K562 (cell line): ENCODE results near the gene ST6GALNAC3. TPM values are rescaled to one million over a fixed set of nuclear protein-coding genes. Genes with fewer than 3 reads are reported as not detected.

Source experiments
- ATAC-seq: fragments of 200-7000 bp; cut with Tn5 transposase; 3 replicates; pipeline ENCODE4 v1.9.1; 2020; ENCODE audit warnings: moderate library complexity
- BruUV-seq: library from RNA; stranded (reverse); fragments of 400-500 nt; replicated peaks from 2 replicates; lab custom pipeline; 2021; lab: Mats Ljungman, UMichigan
- CTCF ChIA-PET: fragments of 300-600 bp; formaldehyde crosslinking; extraction: SDS; loops from one replicate; lab custom pipeline; 2021; ENCODE audit warnings: low intra/inter-chr PET ratio; lab: Yijun Ruan, JAX
- POLR2A ChIA-PET: fragments of 300-600, 350-650 bp; sonication (Branson Sonifier 250); formaldehyde crosslinking; extraction: SDS; loops from one replicate; lab custom pipeline; 2021; ENCODE audit warnings: antibody characterized with exemption, inconsistent platforms; lab: Yijun Ruan, JAX
- DNase-seq, 4 experiments: peaks; one replicate each; pipeline versions ENCODE4 v3.0.0 to v3.0.0-alpha.2; 2011 to 2018; ENCODE audit warnings: low spot score in 3 of 4, mixed read lengths in 3 of 4; ENCODE audit errors: extremely low read depth in 1 of 4
- FAIRE-seq: peaks from 2 replicates; lab custom pipeline; 2011; peaks lifted over from hg19 to GRCh38; lab: Jason Lieb, UNC
- H2AFZ ChIP-seq: 2 replicates; pipeline ENCODE4 v1.6.0; 2011; ENCODE audit warnings: low read depth, low read length, control low read depth, inconsistent platforms
- H3K27ac ChIP-seq: fragments of 200-600 bp; 3 replicates; pipeline ENCODE4 v1.8.0; 2011; ENCODE audit warnings: low read depth, mild to moderate bottlenecking, control low read depth, inconsistent platforms, low read length, moderate library complexity, mixed read lengths; ENCODE audit errors: extremely low read depth
- H3K27me3 ChIP-seq, 2 experiments: fragments of 300-600 bp in 1 of 2; 2 replicates in 1 of 2; 3 replicates in 1 of 2; pipeline versions ENCODE4 v1.6.0 to v1.8.0; 2011; ENCODE audit warnings: inconsistent platforms in 2 of 2, low read length in 2 of 2, mild to moderate bottlenecking in 1 of 2, mixed read lengths in 1 of 2, moderate library complexity in 1 of 2; ENCODE audit not compliant: control insufficient read depth in 2 of 2, insufficient read depth in 2 of 2
- H3K36me3 ChIP-seq: fragments of 300-600 bp; 3 replicates; pipeline ENCODE4 v1.8.0; 2011; ENCODE audit warnings: mild to moderate bottlenecking, low read length, inconsistent platforms; ENCODE audit not compliant: control insufficient read depth, insufficient read depth
- H3K4me1 ChIP-seq, 2 experiments: fragments of 200-600 bp in 1 of 2; replicated peaks in 1 of 2; 2 replicates in 1 of 2; 3 replicates in 1 of 2; pipeline versions ENCODE4 v1.5.1 to v1.8.0; 2011; ENCODE audit warnings: inconsistent platforms in 2 of 2, low read length in 2 of 2, mild to moderate bottlenecking in 1 of 2, mixed read lengths in 1 of 2, moderate library complexity in 1 of 2; ENCODE audit not compliant: control insufficient read depth in 2 of 2, insufficient read depth in 2 of 2
- H3K4me2 ChIP-seq: 2 replicates; pipeline ENCODE4 v1.6.1; 2011; ENCODE audit warnings: low read length, control low read depth, inconsistent platforms, mixed read lengths; ENCODE audit not compliant: insufficient read depth
- H3K4me3 ChIP-seq: fragments of 200-600 bp; sonication (generic), shearing (Covaris generic); 2 replicates; pipeline ENCODE4 v1.5.1; 2016; ENCODE audit warnings: control low read depth, inconsistent platforms
- H3K79me2 ChIP-seq: fragments of 200-600 bp; 3 replicates; pipeline ENCODE4 v1.8.0; 2011; ENCODE audit warnings: low read length, inconsistent platforms; ENCODE audit not compliant: control insufficient read depth, insufficient read depth
- H3K9ac ChIP-seq, 2 experiments: 2 replicates each; pipeline versions ENCODE4 v1.6.0 to v1.6.1; 2011; ENCODE audit warnings: low read depth in 2 of 2, low read length in 2 of 2, control low read depth in 1 of 2, inconsistent platforms in 1 of 2, mild to moderate bottlenecking in 1 of 2, mixed read lengths in 1 of 2; ENCODE audit not compliant: insufficient read depth in 1 of 2
- H3K9me1 ChIP-seq: one replicate; pipeline ENCODE4 v1.6.0; 2011; ENCODE audit warnings: inconsistent platforms, mild to moderate bottlenecking, low read length, moderate library complexity; ENCODE audit not compliant: control insufficient read depth, insufficient read depth
- H3K9me3 ChIP-seq: replicated peaks from 2 replicates; pipeline ENCODE4 v1.5.1; 2011; ENCODE audit warnings: low read depth, low read length, inconsistent platforms; ENCODE audit not compliant: control insufficient read depth, insufficient read depth
- H4K20me1 ChIP-seq: replicated peaks from 2 replicates; pipeline ENCODE4 v1.6.1; 2011; ENCODE audit warnings: low read length, inconsistent platforms, mixed read lengths; ENCODE audit not compliant: control insufficient read depth, insufficient read depth
- CSDE1 ChIP-seq, 2 experiments: fragments of 450-650 bp; IDR thresholded peaks; 2 replicates each; pipeline ENCODE4 v1.6.1; 2016; ENCODE audit warnings: mild to moderate bottlenecking in 1 of 2
- MAFG ChIP-seq: fragments of 450-650 bp; conservative IDR thresholded peaks from 2 replicates; pipeline ENCODE4 v1.6.1; 2016; ENCODE audit warnings: missing genetic modification characterization, missing compliant biosample characterization
- RCOR1 ChIP-seq, 2 experiments: IDR thresholded peaks; 2 replicates each; pipeline ENCODE4 v1.6.1; 2012; ENCODE audit warnings: low read depth in 2 of 2, low read length in 2 of 2, borderline replicate concordance in 1 of 2, improper control_type of control experiment in 1 of 2
- RFX5 ChIP-seq: IDR thresholded peaks from 2 replicates; pipeline ENCODE4 v1.6.1; 2011; ENCODE audit warnings: low read depth, mild to moderate bottlenecking, improper control_type of control experiment, low read length
- SMARCE1 ChIP-seq: fragments of 450-650 bp; IDR thresholded peaks from 2 replicates; pipeline ENCODE4 v1.7.1; 2016; ENCODE audit warnings: mild to moderate bottlenecking
- TAL1 ChIP-seq: fragments of 450-650 bp; IDR thresholded peaks from 2 replicates; pipeline ENCODE4 v1.6.1; 2016; ENCODE audit warnings: mild to moderate bottlenecking
- TGIF2 ChIP-seq: sonication (generic); formaldehyde crosslinking; IDR thresholded peaks from 2 replicates; pipeline ENCODE4 v1.8.1; 2022; ENCODE audit warnings: mild to moderate bottlenecking, missing genetic modification reagents, moderate library complexity
- ZNF609 ChIP-seq: sonication (generic); formaldehyde crosslinking; IDR thresholded peaks from 2 replicates; pipeline ENCODE4 v1.8.1; 2023; ENCODE audit warnings: missing genetic modification reagents, mild to moderate bottlenecking, borderline replicate concordance
- ZNF696 ChIP-seq: fragments of 250-450 bp; sonication (Bioruptor Pico); conservative IDR thresholded peaks from 2 replicates; pipeline ENCODE4 v1.4.0; 2020; ENCODE audit warnings: mild to moderate bottlenecking, moderate library complexity
- WGBS: fragments of 100-300 bp; shearing (Covaris generic); methylation state at CpG from one replicate; pipeline ENCODE4 v1.1.6; 2016; ENCODE audit warnings: low coverage, mixed read lengths; ENCODE audit not compliant: insufficient coverage; ENCODE audit errors: missing lambda C conversion rate; 5-methylcytosine and 5-hydroxymethylcytosine counted together
- in situ Hi-C: fragments of 300-500 bp; cut with MboI; formaldehyde crosslinking; loops from 4 replicates; pipeline ENCODE4 v1.15.0; 2018; ENCODE audit warnings: inconsistent platforms, mixed read lengths
- intact Hi-C: fragments of 100-400 bp; cut with micrococcal nuclease; formaldehyde crosslinking; loops from 2 replicates; pipeline ENCODE4 v1.14.2; 2022
- polyA plus RNA-seq, 8 experiments: library from polyadenylated mRNA; depleted of rRNA in 4 of 8; stranded (reverse) in 5 of 8; unstranded in 3 of 8; fragments of >200 nt; fragmentation: Nextera tagmentation in 2 of 8; fragmentation: Illumina TruSeq in 1 of 8; extraction: Ambion mirVana in 2 of 8; extraction: Trizol in 1 of 8; gene quantifications; 2 replicates each; pipeline versions ENCODE4 v1.2.1 to v1.2.3, GENCODE V29; 2011 to 2014; ENCODE audit warnings: inconsistent platforms in 1 of 8, missing spikeins in 1 of 8
- total RNA-seq, 7 experiments: library from RNA; depleted of rRNA in 6 of 7; stranded (reverse); fragments of >200 nt in 6 of 7; fragmentation: Illumina TruSeq in 2 of 7; extraction: Trizol in 2 of 7; gene quantifications; 2 replicates each; pipeline versions ENCODE4 v1.2.1 to v1.2.3, GENCODE V29; 2011 to 2021; ENCODE audit warnings: low replicate concordance in 1 of 7

Gene ST6GALNAC3
- total and polyA plus RNA-seq, 9 of the 15 experiments (the other 6 are each of a cell fraction or from before 2014, with no cell fraction given): 0.04 to 0.29 (median 0.18) TPM; not detected in 6

- no peak for TF ChIP-seq MAFG (tag)
- TF ChIP-seq ZNF696 (CRISPR knock-in tag): no peak
- TF ChIP-seq, all 486 proteins: peak for 0
Measured at GRCh38 chr1:76503100-76503499, 428.6 kb downstream of the ST6GALNAC3 start (continued).

GRCh38 chr1:76503736-76504135 is 429.2 kb downstream of the ST6GALNAC3 start:
- TF ChIP-seq CSDE1 (IDR thresholded peaks at IDR 0.05): no peak
- TF ChIP-seq TGIF2: no peak
- TF ChIP-seq TAL1: no peak
- no peak for TF ChIP-seq ZNF609
- TF ChIP-seq SMARCE1: no peak
- no peak for TF ChIP-seq RCOR1 (IDR thresholded peaks at IDR 0.05; ENCODE audit: borderline replicate concordance in 1 of 2, low read depth in 2 of 2, low read length in 2 of 2)
- TF ChIP-seq RFX5: no peak
- H3K9ac ChIP-seq: no peak overlapping the region
- ATAC-seq (no peak), DNase-seq (no peak), FAIRE-seq (no peak)
- H3K79me2 ChIP-seq: no peaks in the 10 kb centered on the region
- no peaks in the 10 kb centered on the region for H3K27me3 ChIP-seq
- no peak overlapping the region for H3K4me2 ChIP-seq
- in situ Hi-C loops: no loop called here
- H3K4me1 ChIP-seq: no peaks in the 10 kb centered on the region
- no peak overlapping the region for H2AFZ ChIP-seq
- ChIA-PET CTCF (no interaction called here), POLR2A (no interaction called here)
- H4K20me1 ChIP-seq: no peaks in the 10 kb centered on the region
- H3K27ac ChIP-seq: no peak overlapping the region
- H3K9me1 ChIP-seq: no peaks in the 10 kb centered on the region
- 6% methylated on average over 2 of the region's 2 CpGs for WGBS
- H3K4me3 ChIP-seq: no peak overlapping the region
- BruUV-seq: no TSS peak
- no peaks in the 10 kb centered on the region for H3K9me3 ChIP-seq
- H3K36me3 ChIP-seq: no peaks in the 10 kb centered on the region
- intact Hi-C loops: no loop called here
